ENCODE data around the gene OMG. TPM values are rescaled to one million over a fixed set of nuclear protein-coding genes. Genes with fewer than 3 reads are reported as not detected.
"Not testable (repeated sequence)": the region's sequence is repeated elsewhere in the genome, so short reads cannot be mapped to it uniquely, and the experiment has no call there.

Gene OMG
- total RNA-seq, 1 donor from 2014 or later: 0.10 TPM

DNA sequence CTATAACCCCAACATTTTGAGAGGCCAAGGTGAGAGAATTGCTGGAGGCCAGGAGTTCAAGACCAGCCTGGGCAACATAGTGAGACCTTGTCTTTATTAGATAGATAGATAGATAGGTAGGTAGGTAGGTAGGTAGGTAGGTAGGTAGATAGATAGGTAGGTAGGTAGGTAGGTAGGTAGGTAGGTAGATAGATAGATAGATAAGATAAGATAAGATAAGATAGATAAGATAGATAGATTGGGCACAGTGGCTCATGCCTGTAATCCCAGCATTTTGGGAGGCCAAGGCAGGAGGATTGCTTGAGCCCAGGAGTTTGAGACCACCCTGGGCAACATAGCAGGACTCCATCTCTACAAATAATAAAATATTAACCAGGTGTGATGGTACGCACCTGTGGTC lies 34.1 kb downstream of the OMG start:
- DNase-seq (ENCODE audit: low read depth): not testable (repeated sequence)

DNA sequence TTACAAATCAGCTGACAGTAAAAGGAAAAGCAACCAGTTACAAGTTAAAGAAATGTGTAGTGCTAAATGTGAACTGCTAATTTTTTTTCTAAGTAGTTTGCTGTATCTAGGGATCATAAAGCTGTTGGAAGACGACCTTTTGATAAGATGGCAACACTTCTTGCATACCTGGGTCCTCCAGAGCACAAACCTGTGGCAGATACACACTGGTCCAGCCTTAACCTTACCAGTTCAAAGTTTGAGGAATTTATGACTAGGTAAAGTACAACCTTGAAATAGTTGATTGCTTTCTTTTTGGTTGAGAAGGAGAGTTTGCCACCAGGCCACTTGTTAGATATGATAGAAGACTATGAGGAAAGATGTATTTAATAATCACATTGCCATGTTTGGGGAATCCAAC lies 35.4 kb downstream of the OMG start:
- no peak for DNase-seq (ENCODE audit: low read depth)

DNA sequence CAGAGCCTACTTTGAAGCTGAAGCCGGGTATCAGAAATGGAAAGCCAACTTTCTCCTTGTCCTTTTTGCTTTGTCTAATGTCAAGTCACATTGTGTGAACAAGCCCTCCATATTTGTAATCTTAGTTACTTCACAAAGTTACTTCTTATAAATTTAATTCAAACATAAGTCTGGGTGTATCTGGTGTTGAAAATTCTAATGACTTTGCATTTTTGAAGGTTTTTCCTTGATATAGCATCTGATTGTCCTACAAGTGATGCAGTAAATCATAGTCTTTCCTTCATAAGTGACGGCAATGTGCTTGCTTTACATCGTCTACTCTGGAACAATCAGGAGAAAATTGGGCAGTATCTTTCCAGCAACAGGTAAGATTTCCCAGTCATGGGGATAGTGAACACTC lies 36.9 kb downstream of the OMG start:
- DNase-seq (ENCODE audit: low read depth): no peak

DNA sequence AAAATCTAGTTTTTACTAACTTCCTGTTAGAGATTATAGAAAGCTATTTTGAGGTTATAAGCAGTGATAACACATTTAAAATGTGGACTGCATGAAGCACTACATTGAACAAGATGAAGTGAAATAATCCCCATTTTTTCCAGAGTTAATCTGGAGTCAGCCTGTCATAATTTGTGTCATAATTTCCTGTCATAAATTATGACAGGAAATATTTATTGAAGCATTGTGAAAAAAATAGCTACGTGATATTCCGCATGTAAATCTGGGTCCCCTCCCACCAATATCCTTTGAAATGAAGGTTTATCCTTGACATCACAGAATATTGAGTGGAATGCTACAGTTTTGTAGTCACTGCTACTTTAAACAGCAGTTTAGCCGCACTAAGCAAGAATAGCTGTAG lies 40.1 kb downstream of the OMG start:
- no peak for DNase-seq (ENCODE audit: low read depth)

DNA sequence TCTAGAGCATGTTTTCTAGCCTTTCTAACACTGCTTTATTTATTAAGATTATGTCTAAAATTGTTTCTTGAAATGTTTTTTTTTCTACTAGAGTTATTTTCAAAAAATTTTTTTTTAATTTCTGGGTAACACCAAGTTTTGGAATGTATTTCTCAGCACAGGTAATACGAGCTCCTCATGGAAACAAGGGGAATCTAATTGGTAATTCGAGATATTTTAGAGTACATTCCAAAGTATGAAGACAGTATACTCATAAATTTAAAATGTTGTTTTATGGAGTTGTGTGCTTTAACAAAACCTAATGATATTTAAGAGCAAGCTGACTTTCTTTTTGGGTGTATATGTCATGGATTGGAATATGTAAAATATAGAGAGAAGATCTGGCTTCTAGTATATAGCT lies 42.4 kb downstream of the OMG start:
- DNase-seq (ENCODE audit: low read depth): no peak

DNA sequence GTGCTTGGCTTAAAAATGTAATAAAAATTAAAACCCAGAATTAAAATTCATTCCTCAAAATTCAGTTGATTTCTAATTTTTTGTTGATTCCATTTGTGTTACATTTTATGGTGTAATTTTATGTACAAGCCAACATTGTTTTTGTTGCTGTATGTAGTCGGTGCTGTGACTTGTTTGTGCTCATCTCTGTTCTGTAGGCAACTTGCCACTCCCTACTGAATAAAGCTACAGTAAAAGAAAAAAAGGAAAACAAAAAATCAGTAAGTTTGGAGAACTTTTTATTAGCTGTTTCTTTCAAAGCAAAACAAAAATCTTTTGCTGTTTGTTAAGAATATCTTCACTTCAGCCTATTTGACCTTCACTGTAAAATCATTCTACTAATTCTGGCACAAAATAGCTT lies 44.3 kb downstream of the OMG start:
- DNase-seq (ENCODE audit: low read depth): no peak

DNA sequence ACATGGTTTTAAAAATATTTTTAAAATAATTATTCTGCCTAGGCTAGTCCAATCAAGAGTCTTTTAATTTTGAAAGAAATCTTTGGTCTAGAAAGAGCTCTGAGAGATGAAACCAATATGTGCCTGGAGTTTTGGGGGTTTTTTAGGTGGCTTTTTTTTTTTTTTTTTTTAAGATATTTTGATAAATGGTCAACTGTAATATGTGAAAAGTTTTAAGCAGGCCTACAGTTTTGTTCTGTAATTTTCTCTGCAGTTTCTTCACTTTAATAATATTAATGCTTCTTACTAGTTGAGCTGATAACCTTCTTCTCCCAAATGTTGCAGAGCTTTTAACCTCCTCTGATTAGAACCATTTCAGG lies 45.1 kb downstream of the OMG start:
- no peak for DNase-seq (ENCODE audit: low read depth)

DNA sequence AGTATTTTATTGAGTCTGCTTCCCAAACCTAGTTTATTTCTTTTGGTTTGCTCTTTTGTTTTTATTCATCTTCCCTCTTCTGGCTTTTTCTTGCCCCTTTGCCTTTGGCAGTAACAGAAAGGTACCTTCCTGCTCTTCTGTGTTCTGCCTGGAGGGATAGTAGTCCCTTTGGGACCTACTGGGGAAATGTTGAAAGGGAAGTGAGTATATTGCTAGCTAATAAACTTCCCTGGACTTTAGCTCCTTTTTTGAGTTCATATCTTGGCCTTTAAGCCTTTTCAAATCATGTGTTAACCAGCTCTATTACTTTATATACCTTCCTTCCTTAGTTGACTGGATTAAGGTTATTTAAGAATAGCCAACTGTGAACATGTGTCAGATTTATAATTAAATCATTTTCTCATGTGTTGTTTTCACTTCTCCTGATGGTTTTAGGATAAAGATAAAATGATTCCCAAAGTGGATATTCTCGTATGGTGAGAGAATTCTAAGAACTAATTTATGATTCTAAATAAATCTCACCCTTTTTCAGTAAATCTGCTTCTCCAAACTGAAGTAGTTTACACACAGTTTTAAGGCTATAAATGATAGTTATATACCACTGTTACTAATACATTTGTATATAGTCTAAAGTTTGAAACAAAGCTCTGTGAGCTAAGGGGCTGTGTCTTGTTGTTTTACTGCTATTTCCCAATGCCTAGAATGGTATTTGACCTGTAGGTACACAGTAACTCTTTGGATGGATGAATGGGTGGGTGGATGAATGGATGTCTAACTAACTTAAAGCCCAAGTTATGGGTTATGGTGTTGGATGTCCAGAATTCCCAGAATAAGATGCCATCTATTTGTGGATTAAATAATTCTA lies 45.7 kb downstream of the OMG start:
- DNase-seq (ENCODE audit: low read depth): peak; percentile 36

DNA sequence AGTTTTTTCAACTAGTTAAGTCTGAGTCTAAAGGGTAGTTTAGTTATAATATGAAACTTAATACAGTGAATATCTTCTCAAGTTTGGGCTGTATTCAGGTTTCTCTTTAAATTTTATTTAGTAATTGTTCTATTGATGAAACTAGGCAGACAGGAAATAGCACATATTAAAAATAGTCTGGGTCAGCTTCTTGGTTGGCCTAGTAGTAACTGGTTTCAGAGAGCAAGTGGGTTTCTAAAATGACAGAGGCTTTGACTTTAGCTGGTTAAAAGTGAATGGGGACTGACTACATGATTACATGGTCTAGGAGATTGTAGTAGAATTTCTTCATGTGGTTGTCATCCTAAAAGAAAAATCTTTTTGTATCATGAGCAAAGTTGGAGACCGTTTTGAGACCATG lies 46.8 kb downstream of the OMG start:
- no peak for DNase-seq (ENCODE audit: low read depth)

DNA sequence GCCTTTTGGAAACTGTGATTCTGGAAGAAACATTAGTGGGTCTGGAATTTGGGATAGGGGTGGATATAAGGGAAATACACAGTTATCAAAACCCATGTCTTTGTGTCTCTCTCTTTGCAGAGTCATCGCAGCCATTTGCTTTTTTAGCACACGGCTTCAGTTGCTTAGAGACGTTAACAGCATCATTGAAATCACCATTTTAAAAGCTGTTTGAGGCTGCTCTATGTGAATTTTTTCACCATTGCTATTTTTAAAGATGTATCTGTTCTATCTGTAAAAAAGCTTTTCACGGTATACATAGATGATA lies 47.3 kb downstream of the OMG start:
- no peak for DNase-seq (ENCODE audit: low read depth)

DNA sequence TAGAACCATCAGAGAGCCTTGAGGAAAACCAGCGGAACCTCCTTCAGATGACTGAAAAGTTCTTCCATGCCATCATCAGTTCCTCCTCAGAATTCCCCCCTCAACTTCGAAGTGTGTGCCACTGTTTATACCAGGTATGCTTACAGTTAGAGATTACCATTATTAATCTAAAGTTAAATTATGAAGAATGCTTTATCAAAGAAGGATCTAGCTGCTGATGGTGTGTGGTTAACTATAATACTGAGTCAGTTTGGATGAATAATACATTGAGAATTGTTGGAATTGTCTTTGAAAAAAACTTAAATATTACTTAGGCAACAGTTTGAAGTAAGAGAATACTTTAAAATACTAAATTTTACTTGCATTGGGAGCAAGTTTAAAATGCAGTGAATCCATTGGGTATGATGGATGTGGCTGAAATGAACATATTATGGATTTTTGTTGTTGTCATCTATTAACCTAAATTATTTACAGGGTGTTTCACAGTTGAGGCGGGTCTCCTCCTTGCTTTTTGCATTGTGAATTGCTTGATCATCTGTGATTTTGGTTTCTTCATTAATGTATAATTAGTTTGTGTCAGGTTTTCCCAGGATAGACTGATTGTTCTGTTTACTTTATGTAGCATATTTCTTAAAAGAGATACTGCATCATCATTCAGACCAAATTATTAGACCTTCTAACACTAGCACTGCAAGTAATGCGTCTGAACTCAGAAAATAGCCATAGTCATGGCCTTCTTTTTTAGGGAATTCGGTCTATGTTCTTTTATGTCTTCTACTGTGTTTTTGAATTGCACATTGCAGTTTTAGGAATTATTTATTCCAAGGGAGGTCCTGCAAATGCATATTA lies 47.8 kb downstream of the OMG start:
- DNase-seq (ENCODE audit: low read depth): peak; percentile 64

Other genes with a start within 250 kb of the OMG start
- 31.4 and 121 TPM in 2 replicates for gene NF1, start 202.3 kb downstream of the OMG start, total RNA-seq
- gene EVI2B, start 16.8 kb upstream of the OMG start, total RNA-seq: not detected in 2 replicates
- gene EVI2A, start 24.4 kb upstream of the OMG start, total RNA-seq: 0.15 TPM in 1 of 2 replicates, not detected in the other
- gene RAB11FIP4, start 94.4 kb upstream of the OMG start, total RNA-seq: 16.5 and 18.9 TPM in 2 replicates